ENCODE results near the gene ZNF451. TPM values are rescaled to one million over a fixed set of nuclear protein-coding genes. Genes with fewer than 3 reads are reported as not detected.
A peak's percentile ranks its signal among the peaks of the same experiment; 100 is the strongest.
"Not testable (repeated sequence)": the region's sequence is repeated elsewhere in the genome, so short reads cannot be mapped to it uniquely, and the experiment has no call there.

ZNF451 gene, protein sequence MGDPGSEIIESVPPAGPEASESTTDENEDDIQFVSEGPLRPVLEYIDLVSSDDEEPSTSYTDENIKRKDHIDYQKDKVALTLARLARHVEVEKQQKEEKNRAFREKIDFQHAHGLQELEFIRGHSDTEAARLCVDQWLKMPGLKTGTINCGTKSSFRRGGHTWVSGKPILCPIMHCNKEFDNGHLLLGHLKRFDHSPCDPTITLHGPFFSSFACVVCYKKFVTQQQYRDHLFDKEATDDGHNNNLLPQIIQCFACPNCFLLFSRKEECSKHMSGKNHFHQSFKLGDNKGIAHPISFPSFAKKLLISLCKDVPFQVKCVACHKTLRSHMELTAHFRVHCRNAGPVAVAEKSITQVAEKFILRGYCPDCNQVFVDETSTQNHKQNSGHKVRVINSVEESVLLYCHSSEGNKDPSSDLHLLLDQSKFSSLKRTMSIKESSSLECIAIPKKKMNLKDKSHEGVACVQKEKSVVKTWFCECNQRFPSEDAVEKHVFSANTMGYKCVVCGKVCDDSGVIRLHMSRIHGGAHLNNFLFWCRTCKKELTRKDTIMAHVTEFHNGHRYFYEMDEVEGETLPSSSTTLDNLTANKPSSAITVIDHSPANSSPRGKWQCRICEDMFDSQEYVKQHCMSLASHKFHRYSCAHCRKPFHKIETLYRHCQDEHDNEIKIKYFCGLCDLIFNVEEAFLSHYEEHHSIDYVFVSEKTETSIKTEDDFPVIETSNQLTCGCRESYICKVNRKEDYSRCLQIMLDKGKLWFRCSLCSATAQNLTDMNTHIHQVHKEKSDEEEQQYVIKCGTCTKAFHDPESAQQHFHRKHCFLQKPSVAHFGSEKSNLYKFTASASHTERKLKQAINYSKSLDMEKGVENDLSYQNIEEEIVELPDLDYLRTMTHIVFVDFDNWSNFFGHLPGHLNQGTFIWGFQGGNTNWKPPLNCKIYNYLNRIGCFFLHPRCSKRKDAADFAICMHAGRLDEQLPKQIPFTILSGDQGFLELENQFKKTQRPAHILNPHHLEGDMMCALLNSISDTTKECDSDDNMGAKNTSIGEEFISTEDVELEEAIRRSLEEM
- total RNA-seq: 17.2 TPM
- long read RNA-seq, full-length matches to known transcripts: 20 of 28 reads
- long read RNA-seq, partial matches to known transcripts: 2 of 28 reads
- long read RNA-seq, other reads (novel, unspliced or antisense): 6 of 28 reads

DNA sequence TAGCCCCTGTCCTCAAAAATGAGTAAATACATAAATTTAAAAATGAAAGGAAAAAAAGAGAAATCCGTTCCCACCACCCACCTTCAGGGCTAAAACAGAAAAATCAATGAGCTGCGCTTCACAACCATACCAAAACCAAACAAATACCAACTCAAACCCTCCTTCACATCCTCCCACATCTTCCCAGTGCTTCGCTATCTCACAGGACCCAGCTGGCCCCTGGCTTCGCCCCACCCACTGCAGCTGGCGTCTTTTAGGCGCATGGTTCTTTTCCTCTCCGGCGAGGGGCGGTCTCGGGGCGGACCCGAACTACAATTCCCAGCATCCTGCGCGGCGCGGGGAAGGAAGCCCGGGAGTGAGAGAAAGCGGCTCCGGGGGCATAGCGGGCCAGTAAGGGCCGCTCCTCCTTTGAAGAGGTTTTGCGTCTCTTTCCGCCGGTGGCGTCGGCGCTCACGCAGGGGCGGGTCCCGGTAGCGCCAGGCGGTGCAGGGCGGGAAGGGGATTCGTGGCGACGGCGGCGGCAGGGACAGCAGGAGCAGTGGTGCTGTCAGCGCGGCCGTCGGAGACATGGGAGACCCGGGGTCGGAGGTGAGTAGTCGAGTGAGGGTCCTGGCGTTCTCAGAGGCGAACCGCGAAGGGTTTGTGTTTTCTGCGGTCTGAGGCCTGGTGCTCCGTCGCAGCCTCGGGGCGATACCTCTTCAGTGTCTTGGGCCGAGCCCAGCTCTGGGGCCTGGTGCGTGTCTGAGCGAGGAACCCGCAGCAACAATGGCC is at the start of gene ZNF451:
Gene ZNF451, plus strand, starts transcription at position 502 of the 771 bp plus-strand sequence. Its CDS starts 66 bp downstream, at position 568.
- intact Hi-C loops (cut with DNase I): no loop called here
- ATAC-seq (ENCODE audit: poor library complexity): peak; percentile 99
- DNase-seq: peak; percentile 99

GRCh38 chr6:57044061-57044460 is 45.9 kb upstream of the ZNF451 start:
- intact Hi-C loops (cut with DNase I); ATAC-seq (ENCODE audit: poor library complexity); DNase-seq: not testable (repeated sequence)

GRCh38 chr6:57044568-57044967 is 45.4 kb upstream of the ZNF451 start:
- ATAC-seq (ENCODE audit: poor library complexity) (no peak), DNase-seq (no peak)
- intact Hi-C loops (cut with DNase I): no loop called here

- intact Hi-C loops (cut with DNase I): not testable (repeated sequence)
- ATAC-seq (ENCODE audit: poor library complexity): peak; percentile 100
- DNase-seq: peak; percentile 94
These were observed 43.4 kb upstream of the ZNF451 start, which contains the start of gene KIAA1586 for GRCh38 chr6:57046332-57047256. TSS of gene KIAA1586 (plus strand) at chr6:57046693. CDS start at chr6:57046756, 63 bp downstream.

DNA sequence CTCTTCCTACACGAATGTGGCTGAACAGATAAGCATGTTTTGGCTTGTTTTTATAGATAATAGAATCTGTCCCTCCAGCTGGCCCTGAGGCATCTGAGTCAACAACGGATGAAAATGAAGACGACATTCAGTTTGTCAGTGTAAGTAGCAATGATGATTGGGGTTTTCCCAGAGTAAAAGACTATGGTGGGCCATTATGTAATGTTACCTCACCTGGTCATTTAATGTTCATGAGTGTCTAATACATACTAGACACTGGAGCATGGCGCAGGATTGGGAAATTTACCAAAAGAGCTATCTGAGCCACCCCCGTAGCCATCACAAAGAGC is 42.8 kb upstream of the ZNF451 start:
- ATAC-seq (ENCODE audit: poor library complexity); intact Hi-C loops (cut with DNase I); DNase-seq: not testable (repeated sequence)

DNA sequence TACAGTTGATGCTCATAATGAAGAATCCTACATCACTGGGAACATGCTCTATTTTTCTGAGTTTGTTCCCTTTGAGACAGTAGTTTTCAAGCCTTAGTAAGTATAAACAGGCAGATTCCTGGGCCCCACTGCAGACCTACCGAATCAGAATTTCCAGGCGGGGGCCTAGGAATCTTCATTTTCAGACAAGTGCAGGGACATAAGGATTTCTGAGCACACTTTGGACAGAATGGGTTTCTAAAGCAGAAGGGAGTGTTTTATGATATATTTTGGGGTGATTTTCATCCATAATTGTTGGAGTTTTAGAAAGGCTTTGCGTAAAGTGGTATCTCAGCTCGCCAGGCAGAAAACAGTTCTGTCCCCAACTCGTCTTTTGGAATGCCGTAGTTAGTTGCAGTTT is 42.1 kb upstream of the ZNF451 start:
- DNase-seq; ATAC-seq (ENCODE audit: poor library complexity); intact Hi-C loops (cut with DNase I): not testable (repeated sequence)

- ATAC-seq (ENCODE audit: poor library complexity) (no peak), DNase-seq (no peak)
- intact Hi-C loops (cut with DNase I): no loop called here
These were observed 41.4 kb upstream of the ZNF451 start for GRCh38 chr6:57048577-57048976.

DNA sequence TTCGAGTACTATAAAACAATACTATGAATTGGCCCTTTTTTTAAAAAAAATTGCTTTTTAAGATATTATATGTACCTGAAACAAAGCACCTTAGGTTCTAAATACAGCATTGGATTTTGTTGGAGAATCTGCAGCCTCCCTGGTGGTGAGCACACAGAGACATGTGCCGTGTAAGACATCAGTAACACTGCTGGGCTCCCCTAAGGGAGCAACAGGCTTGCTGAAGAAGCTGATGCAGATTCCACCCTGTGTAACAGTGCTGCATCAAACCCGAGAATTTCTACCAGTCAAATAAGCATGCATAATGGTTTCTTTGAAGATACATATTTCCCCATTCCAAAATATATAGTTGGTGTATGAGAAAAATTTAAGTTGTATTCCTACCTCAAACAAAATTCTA is 26.1 kb upstream of the ZNF451 start:
- DNase-seq (no peak), ATAC-seq (ENCODE audit: poor library complexity) (no peak)
- intact Hi-C loops (cut with DNase I): no loop called here

GRCh38 chr6:57064809-57065208 is 25.2 kb upstream of the ZNF451 start:
- intact Hi-C loops (cut with DNase I): no loop called here
- DNase-seq (no peak), ATAC-seq (ENCODE audit: poor library complexity) (no peak)

- no peak for ATAC-seq (ENCODE audit: poor library complexity)
- DNase-seq: no peak
These were observed 21.9 kb upstream of the ZNF451 start for GRCh38 chr6:57068061-57068460.

GRCh38 chr6:57069228-57069627 is 20.8 kb upstream of the ZNF451 start:
- DNase-seq: no peak
- intact Hi-C loops (cut with DNase I): no loop called here
- ATAC-seq (ENCODE audit: poor library complexity): no peak

More at GRCh38 chr6:57068061-57068460, 21.9 kb upstream of the ZNF451 start:
- intact Hi-C loops (cut with DNase I): no loop called here

GRCh38 chr6:57069920-57070331 is 20.1 kb upstream of the ZNF451 start:
- DNase-seq (no peak), ATAC-seq (ENCODE audit: poor library complexity) (no peak)
- intact Hi-C loops (cut with DNase I): no loop called here

- DNase-seq (no peak), ATAC-seq (ENCODE audit: poor library complexity) (no peak)
- intact Hi-C loops (cut with DNase I): no loop called here
These were observed 17.9 kb upstream of the ZNF451 start for GRCh38 chr6:57072108-57072507.

GRCh38 chr6:57074383-57074782 is 15.6 kb upstream of the ZNF451 start:
- intact Hi-C loops (cut with DNase I): no loop called here
- no peak for ATAC-seq (ENCODE audit: poor library complexity)

GRCh38 chr6:57075092-57075491 is 14.9 kb upstream of the ZNF451 start:
- intact Hi-C loops (cut with DNase I): no loop called here
- no peak for DNase-seq
- no peak for ATAC-seq (ENCODE audit: poor library complexity)

More at GRCh38 chr6:57074383-57074782, 15.6 kb upstream of the ZNF451 start:
- DNase-seq: no peak

- DNase-seq (no peak), ATAC-seq (ENCODE audit: poor library complexity) (no peak)
- intact Hi-C loops (cut with DNase I): no loop called here
These were observed 11.3 kb upstream of the ZNF451 start for GRCh38 chr6:57078531-57079207.

DNA sequence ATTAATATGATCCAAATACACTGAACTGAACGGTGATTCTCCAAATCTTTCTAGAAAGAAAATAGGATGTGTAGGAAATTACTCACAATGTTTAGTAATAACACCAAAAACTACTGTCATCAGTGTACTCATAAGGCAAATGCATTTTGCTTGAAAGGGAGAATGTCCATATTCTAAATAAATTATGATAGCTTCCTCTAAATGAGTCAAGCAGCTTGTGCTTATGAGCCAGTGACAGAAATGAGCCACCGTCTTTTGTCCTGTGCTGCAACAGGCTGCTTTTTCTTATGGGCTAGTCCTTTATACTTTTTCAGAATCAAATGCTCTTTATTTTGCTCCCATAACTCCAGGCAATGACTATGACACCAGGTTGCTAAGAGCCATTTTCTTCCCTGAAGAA is 4.5 kb upstream of the ZNF451 start:
- intact Hi-C loops (cut with DNase I): no loop called here
- ATAC-seq (ENCODE audit: poor library complexity) (no peak), DNase-seq (no peak)

All from Right ventricle myocardium superior (tissue), 1 donor.